ENCODE data around the gene GALNTL6. TPM values are rescaled to one million over a fixed set of nuclear protein-coding genes. Genes with fewer than 3 reads are reported as not detected.

Gene GALNTL6
- polyA plus RNA-seq, 1 donor from 2014 or later: 14.9 TPM

- H4K20me1 ChIP-seq (ENCODE audit: insufficient read depth): no peaks in the 10 kb centered on the region
- H3F3A ChIP-seq (ENCODE audit: insufficient read depth, low read length, poor library complexity, severe bottlenecking): no peaks in the 10 kb centered on the region
Observed at GRCh38 chr4:172826346-172826745, 1013.1 kb downstream of the GALNTL6 start.

GRCh38 chr4:172826861-172827260 lies 1013.7 kb downstream of the GALNTL6 start:
- Histone ChIP-seq H3K9ac (ENCODE audit: low read length) (no peak overlapping the region), H3K9me2 (ENCODE audit: insufficient read depth, low read length) (no peaks in the 10 kb centered on the region), H3K27me3 (ENCODE audit: insufficient read depth, low read depth, low read length) (no peaks in the 10 kb centered on the region), H3F3A (ENCODE audit: insufficient read depth, low read length, poor library complexity, severe bottlenecking) (no peaks in the 10 kb centered on the region), H3K9me3 (ENCODE audit: low read length) (no peaks in the 10 kb centered on the region), H3K36me3 (ENCODE audit: insufficient read depth, low read length) (no peaks in the 10 kb centered on the region), H3K4me2 (ENCODE audit: low read length) (no peak overlapping the region), H3K4me3 (ENCODE audit: low read length) (no peak overlapping the region), H3K79me2 (replicated peaks; ENCODE audit: insufficient read depth, low read length) (no peaks in the 10 kb centered on the region), H2AFZ (ENCODE audit: low read depth, low read length) (no peak overlapping the region), H3K27ac (ENCODE audit: low read length) (no peak overlapping the region), H4K20me1 (ENCODE audit: insufficient read depth) (no peaks in the 10 kb centered on the region)
- no peak for TF ChIP-seq POLR2AphosphoS5 (IDR thresholded peaks at IDR 0.05)
- TF ChIP-seq SMC3 (conservative IDR thresholded peaks at IDR 0.05; ENCODE audit: poor library complexity): no peak
- no peak for TF ChIP-seq TAF1 (IDR thresholded peaks at IDR 0.05; ENCODE audit: low read depth)
- TF ChIP-seq, protein P1, sequence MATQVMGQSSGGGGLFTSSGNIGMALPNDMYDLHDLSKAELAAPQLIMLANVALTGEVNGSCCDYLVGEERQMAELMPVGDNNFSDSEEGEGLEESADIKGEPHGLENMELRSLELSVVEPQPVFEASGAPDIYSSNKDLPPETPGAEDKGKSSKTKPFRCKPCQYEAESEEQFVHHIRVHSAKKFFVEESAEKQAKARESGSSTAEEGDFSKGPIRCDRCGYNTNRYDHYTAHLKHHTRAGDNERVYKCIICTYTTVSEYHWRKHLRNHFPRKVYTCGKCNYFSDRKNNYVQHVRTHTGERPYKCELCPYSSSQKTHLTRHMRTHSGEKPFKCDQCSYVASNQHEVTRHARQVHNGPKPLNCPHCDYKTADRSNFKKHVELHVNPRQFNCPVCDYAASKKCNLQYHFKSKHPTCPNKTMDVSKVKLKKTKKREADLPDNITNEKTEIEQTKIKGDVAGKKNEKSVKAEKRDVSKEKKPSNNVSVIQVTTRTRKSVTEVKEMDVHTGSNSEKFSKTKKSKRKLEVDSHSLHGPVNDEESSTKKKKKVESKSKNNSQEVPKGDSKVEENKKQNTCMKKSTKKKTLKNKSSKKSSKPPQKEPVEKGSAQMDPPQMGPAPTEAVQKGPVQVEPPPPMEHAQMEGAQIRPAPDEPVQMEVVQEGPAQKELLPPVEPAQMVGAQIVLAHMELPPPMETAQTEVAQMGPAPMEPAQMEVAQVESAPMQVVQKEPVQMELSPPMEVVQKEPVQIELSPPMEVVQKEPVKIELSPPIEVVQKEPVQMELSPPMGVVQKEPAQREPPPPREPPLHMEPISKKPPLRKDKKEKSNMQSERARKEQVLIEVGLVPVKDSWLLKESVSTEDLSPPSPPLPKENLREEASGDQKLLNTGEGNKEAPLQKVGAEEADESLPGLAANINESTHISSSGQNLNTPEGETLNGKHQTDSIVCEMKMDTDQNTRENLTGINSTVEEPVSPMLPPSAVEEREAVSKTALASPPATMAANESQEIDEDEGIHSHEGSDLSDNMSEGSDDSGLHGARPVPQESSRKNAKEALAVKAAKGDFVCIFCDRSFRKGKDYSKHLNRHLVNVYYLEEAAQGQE (IDR thresholded peaks at IDR 0.05; ENCODE audit: borderline replicate concordance): no peak
- TF ChIP-seq RAD21 (conservative IDR thresholded peaks at IDR 0.05): no peak
- no peak for TF ChIP-seq EZH2 (IDR thresholded peaks at IDR 0.05; ENCODE audit: borderline replicate concordance, insufficient read depth, low read length, poor library complexity, severe bottlenecking)
- TF ChIP-seq EP300 (conservative IDR thresholded peaks at IDR 0.05; ENCODE audit: poor library complexity, severe bottlenecking): no peak
- TF ChIP-seq CTCF (IDR thresholded peaks at IDR 0.05; ENCODE audit: poor library complexity, severe bottlenecking): no peak
- TF ChIP-seq MXI1 (conservative IDR thresholded peaks at IDR 0.05; ENCODE audit: poor library complexity, severe bottlenecking): no peak

More at GRCh38 chr4:172826346-172826745, 1013.1 kb downstream of the GALNTL6 start:
- Histone ChIP-seq H2AFZ (ENCODE audit: low read depth, low read length) (no peak overlapping the region), H3K27ac (ENCODE audit: low read length) (no peak overlapping the region), H3K9me3 (ENCODE audit: low read length) (no peaks in the 10 kb centered on the region), H3K9me2 (ENCODE audit: insufficient read depth, low read length) (no peaks in the 10 kb centered on the region), H3K4me3 (ENCODE audit: low read length) (no peak overlapping the region), H3K79me2 (replicated peaks; ENCODE audit: insufficient read depth, low read length) (no peaks in the 10 kb centered on the region), H3K36me3 (ENCODE audit: insufficient read depth, low read length) (no peaks in the 10 kb centered on the region), H3K9ac (ENCODE audit: low read length) (no peak overlapping the region), H3K27me3 (ENCODE audit: insufficient read depth, low read depth, low read length) (no peaks in the 10 kb centered on the region), H3K4me2 (ENCODE audit: low read length) (no peak overlapping the region)
- no peak for TF ChIP-seq TAF1 (IDR thresholded peaks at IDR 0.05; ENCODE audit: low read depth)
- TF ChIP-seq, protein P1 (IDR thresholded peaks at IDR 0.05; ENCODE audit: borderline replicate concordance): no peak
- no peak for TF ChIP-seq EP300 (conservative IDR thresholded peaks at IDR 0.05; ENCODE audit: poor library complexity, severe bottlenecking)
- no peak for TF ChIP-seq RAD21 (conservative IDR thresholded peaks at IDR 0.05)
- no peak for TF ChIP-seq POLR2AphosphoS5 (IDR thresholded peaks at IDR 0.05)
- no peak for TF ChIP-seq CTCF (IDR thresholded peaks at IDR 0.05; ENCODE audit: poor library complexity, severe bottlenecking)
- no peak for TF ChIP-seq SMC3 (conservative IDR thresholded peaks at IDR 0.05; ENCODE audit: poor library complexity)
- TF ChIP-seq MXI1 (conservative IDR thresholded peaks at IDR 0.05; ENCODE audit: poor library complexity, severe bottlenecking): no peak
- TF ChIP-seq EZH2 (IDR thresholded peaks at IDR 0.05; ENCODE audit: borderline replicate concordance, insufficient read depth, low read length, poor library complexity, severe bottlenecking): no peak
